Posterior vena cava (tissue), 2 donors: ENCODE results near the gene BLOC1S2. TPM values are rescaled to one million over a fixed set of nuclear protein-coding genes. Genes with fewer than 3 reads are reported as not detected.

Source experiments
- DNase-seq: peaks from one replicate; pipeline ENCODE4 v3.0.0-alpha.2; 2020; ENCODE audit warnings: low spot score
- intact Hi-C, 2 donors: fragments of 100-400 bp; cut with DNase I; formaldehyde crosslinking; loops; one replicate each; pipeline versions ENCODE4 v1.14.1 to v1.14.2; 2022 to 2023
- total RNA-seq, 2 donors: library from RNA; stranded (reverse); fragmentation: NEBNext Ultra II Directional; extraction: Animal tissue kit (Norgen Biotek cat#: 25700); gene quantifications; one replicate each; pipeline ENCODE4 v1.2.1, GENCODE V29; 2021
- donor health status: DM: yes; HTN: yes; CAD: no.
- donor health status: DM: yes; HTN: yes; CAD: no.

Gene BLOC1S2
- total RNA-seq, 2 donors from 2014 or later, result 23.6 to 24.6 TPM

- intact Hi-C loops, result no loop called here
These were observed 62.6 kb downstream of the BLOC1S2 start for GRCh38 chr10:100223879-100224278.

More at GRCh38 chr10:100223879-100224278, 62.6 kb downstream of the BLOC1S2 start:
- no peak for DNase-seq

Other genes with a start within 250 kb of the BLOC1S2 start
- gene CPN1, start 204.8 kb downstream of the BLOC1S2 start, total RNA-seq, result not detected
- gene ERLIN1, start 100.7 kb downstream of the BLOC1S2 start, total RNA-seq, result 10 to 100 TPM; 17.3 to 20.0 TPM
- 10 to 100 TPM; 18.3 to 20.8 TPM for gene CHUK, start 57.1 kb downstream of the BLOC1S2 start, total RNA-seq
- gene CWF19L1, start 19.0 kb downstream of the BLOC1S2 start, total RNA-seq, result 10 to 100 TPM; 13.0 to 18.9 TPM
- not detected for gene PKD2L1, start 43.5 kb upstream of the BLOC1S2 start, total RNA-seq
- gene SCD, start 60.6 kb upstream of the BLOC1S2 start, total RNA-seq, result 10 to 100 TPM in 1 of 2 donors, 1 to 10 TPM in 1; 7.7 to 14.9 TPM
- not detected for gene WNT8B, start 176.3 kb upstream of the BLOC1S2 start, total RNA-seq
- 1 to 10 TPM; 7.0 to 9.5 TPM for gene SEC31B, start 233.2 kb upstream of the BLOC1S2 start, total RNA-seq
- gene NDUFB8, start 243.2 kb upstream of the BLOC1S2 start, total RNA-seq, result 100 to 1,000 TPM; 139 to 152 TPM
- 10 to 100 TPM; 30.8 to 40.0 TPM for gene HIF1AN, start 249.3 kb upstream of the BLOC1S2 start, total RNA-seq